GM18502 (cell line): ENCODE results near the gene MIP.
A peak's percentile ranks its signal among the peaks of the same experiment; 100 is the strongest.
"Not testable (repeated sequence)": the region's sequence is repeated elsewhere in the genome, so short reads cannot be mapped to it uniquely, and the experiment has no call there.

Experiments
- ATAC-seq: cut with Tn5 transposase; IDR thresholded peaks from one replicate; pipeline ENCODE4 v1.9.1; 2021; ENCODE audit warnings: mild to moderate bottlenecking; ENCODE audit not compliant: unreplicated experiment, poor library complexity

The MIP gene

GRCh38 chr12:56469007-56469930 is 14.8 kb upstream of the MIP start:
- ATAC-seq = peak; percentile 40

GRCh38 chr12:56468216-56469006 is 14.0 kb upstream of the MIP start, which contains the start of gene SPRYD4:
SPRYD4 (plus strand) TSS chr12:56468578; CDS start chr12:56468592, 14 bp downstream.
- peak; percentile 84 for ATAC-seq

- no peak for ATAC-seq
These were observed 8.1 kb upstream of the MIP start for GRCh38 chr12:56462565-56462964.

- ATAC-seq = no peak
These were observed 7.0 kb upstream of the MIP start for GRCh38 chr12:56461235-56462159.

- no peak for ATAC-seq
These were observed 3.4 kb upstream of the MIP start for GRCh38 chr12:56457817-56458216.

GRCh38 chr12:56451147-56451546 is 3.3 kb downstream of the MIP start:
- ATAC-seq = no peak

- no peak for ATAC-seq
These were observed 4.2 kb downstream of the MIP start for GRCh38 chr12:56450241-56450640.

GRCh38 chr12:56449622-56449984 is 4.9 kb downstream of the MIP start:
- no peak for ATAC-seq

- peak; percentile 92 for ATAC-seq
These were observed 5.4 kb downstream of the MIP start, which contains the start of gene TIMELESS for GRCh38 chr12:56448860-56449621. TIMELESS (minus strand) TSS chr12:56449426; CDS start chr12:56434170, 15,256 bp downstream.

GRCh38 chr12:56443208-56443607 is 11.2 kb downstream of the MIP start:
- ATAC-seq = not testable (repeated sequence)

- ATAC-seq = no peak
These were observed 16.9 kb downstream of the MIP start for GRCh38 chr12:56437430-56438176.

- ATAC-seq = no peak
These were observed 19.6 kb downstream of the MIP start for GRCh38 chr12:56434828-56435227.

- ATAC-seq = no peak
These were observed 22.6 kb downstream of the MIP start for GRCh38 chr12:56431850-56432249.

- no peak for ATAC-seq
These were observed 23.2 kb downstream of the MIP start for GRCh38 chr12:56431288-56431687.

- no peak for ATAC-seq
These were observed 28.5 kb downstream of the MIP start for GRCh38 chr12:56425940-56426438.

- ATAC-seq = no peak
These were observed 29.3 kb downstream of the MIP start for GRCh38 chr12:56425193-56425592.

- ATAC-seq = no peak
These were observed 34.0 kb downstream of the MIP start for GRCh38 chr12:56420411-56420810.

- ATAC-seq = no peak
These were observed 36.7 kb downstream of the MIP start for GRCh38 chr12:56417739-56418138.
